Measurements from ENCODE around the gene LNPK. TPM values are rescaled to one million over a fixed set of nuclear protein-coding genes. Genes with fewer than 3 reads are reported as not detected.
A peak's percentile ranks its signal among the peaks of the same experiment; 100 is the strongest.

LNPK gene
- total RNA-seq = 10 to 100 TPM; 35.7 to 42.1 TPM

GRCh38 chr2:176001916-176002687 is at the start of gene LNPK:
Gene LNPK, minus strand, starts transcription at chr2:176002267. Its CDS starts 6,683 bp downstream, at chr2:175995584.
- H3K4me1 Mint-ChIP-seq = peaks cover 18% of the 10 kb centered on the region
- H3K4me3 Mint-ChIP-seq = peak within 1 kb of the TSS; percentile 87
- peak within 1 kb of the TSS; percentile 80 for H3K27ac Mint-ChIP-seq
- no peaks in the 10 kb centered on the region for H3K27me3 Mint-ChIP-seq
- no peaks in the 10 kb centered on the region for H3K9me3 Mint-ChIP-seq
- no peaks in the 10 kb centered on the region for H3K36me3 Mint-ChIP-seq
- DNase-seq = peak; percentile 93

GRCh38 chr2:176039375-176039774 is 37.3 kb upstream of the LNPK start:
- Mint-ChIP-seq H3K36me3 (peaks cover 2% of the 10 kb centered on the region), H3K4me1 (no peaks in the 10 kb centered on the region), H3K9me3 (peaks cover 3% of the 10 kb centered on the region), H3K27ac (no peak overlapping the region), H3K4me3 (no peak overlapping the region), H3K27me3 (peaks cover 34% of the 10 kb centered on the region)
- DNase-seq = no peak

GRCh38 chr2:176038694-176039093 is 36.6 kb upstream of the LNPK start:
- H3K27ac Mint-ChIP-seq = no peak overlapping the region

GRCh38 chr2:176035013-176035691 is 33.1 kb upstream of the LNPK start:
- no peaks in the 10 kb centered on the region for H3K36me3 Mint-ChIP-seq
- no peak for DNase-seq
- H3K27me3 Mint-ChIP-seq = peaks cover 26% of the 10 kb centered on the region
- no peak overlapping the region for H3K27ac Mint-ChIP-seq
- H3K4me3 Mint-ChIP-seq = no peak overlapping the region
- no peaks in the 10 kb centered on the region for H3K4me1 Mint-ChIP-seq
- no peaks in the 10 kb centered on the region for H3K9me3 Mint-ChIP-seq

More at GRCh38 chr2:176038694-176039093, 36.6 kb upstream of the LNPK start:
- H3K4me1 Mint-ChIP-seq = no peaks in the 10 kb centered on the region
- no peak for DNase-seq
- peaks cover 34% of the 10 kb centered on the region for H3K27me3 Mint-ChIP-seq
- H3K9me3 Mint-ChIP-seq = peaks cover 2% of the 10 kb centered on the region
- H3K36me3 Mint-ChIP-seq = peaks cover 2% of the 10 kb centered on the region
- H3K4me3 Mint-ChIP-seq = no peak overlapping the region

GRCh38 chr2:176027806-176028205 is 25.7 kb upstream of the LNPK start:
- Mint-ChIP-seq H3K36me3 (no peaks in the 10 kb centered on the region), H3K4me3 (no peak overlapping the region), H3K27me3 (peaks cover 52% of the 10 kb centered on the region), H3K27ac (no peak overlapping the region), H3K9me3 (no peaks in the 10 kb centered on the region), H3K4me1 (no peaks in the 10 kb centered on the region)
- no peak for DNase-seq

- no peaks in the 10 kb centered on the region for H3K9me3 Mint-ChIP-seq
- H3K4me3 Mint-ChIP-seq = no peak overlapping the region
- no peak for DNase-seq
- H3K36me3 Mint-ChIP-seq = no peaks in the 10 kb centered on the region
- peaks cover 57% of the 10 kb centered on the region for H3K27me3 Mint-ChIP-seq
- H3K27ac Mint-ChIP-seq = no peak overlapping the region
- no peaks in the 10 kb centered on the region for H3K4me1 Mint-ChIP-seq
Observed at GRCh38 chr2:176025932-176026331, 23.9 kb upstream of the LNPK start.

GRCh38 chr2:176024083-176024482 is 22.0 kb upstream of the LNPK start:
- no peak overlapping the region for H3K4me3 Mint-ChIP-seq
- no peaks in the 10 kb centered on the region for H3K36me3 Mint-ChIP-seq
- peaks cover 53% of the 10 kb centered on the region for H3K27me3 Mint-ChIP-seq
- no peak overlapping the region for H3K27ac Mint-ChIP-seq
- no peaks in the 10 kb centered on the region for H3K9me3 Mint-ChIP-seq
- no peak for DNase-seq
- no peaks in the 10 kb centered on the region for H3K4me1 Mint-ChIP-seq

GRCh38 chr2:176022048-176022447 is 20.0 kb upstream of the LNPK start:
- Mint-ChIP-seq H3K36me3 (no peaks in the 10 kb centered on the region), H3K9me3 (no peaks in the 10 kb centered on the region), H3K27ac (no peak overlapping the region), H3K4me3 (no peak overlapping the region), H3K4me1 (no peaks in the 10 kb centered on the region), H3K27me3 (peaks cover 38% of the 10 kb centered on the region)
- DNase-seq = no peak

GRCh38 chr2:176020400-176020799 is 18.3 kb upstream of the LNPK start:
- Mint-ChIP-seq H3K27me3 (peaks cover 40% of the 10 kb centered on the region), H3K36me3 (no peaks in the 10 kb centered on the region), H3K4me1 (no peaks in the 10 kb centered on the region), H3K4me3 (no peak overlapping the region), H3K27ac (no peak overlapping the region), H3K9me3 (no peaks in the 10 kb centered on the region)
- DNase-seq = no peak

- no peak overlapping the region for H3K4me3 Mint-ChIP-seq
Observed at GRCh38 chr2:176018708-176019107, 16.6 kb upstream of the LNPK start.

GRCh38 chr2:176009445-176009844 is 7.4 kb upstream of the LNPK start:
- Mint-ChIP-seq H3K4me3 (no peak overlapping the region), H3K27me3 (peaks cover 8% of the 10 kb centered on the region), H3K9me3 (no peaks in the 10 kb centered on the region), H3K4me1 (no peaks in the 10 kb centered on the region), H3K27ac (no peak overlapping the region), H3K36me3 (no peaks in the 10 kb centered on the region)
- DNase-seq = no peak

More at GRCh38 chr2:176018708-176019107, 16.6 kb upstream of the LNPK start:
- no peaks in the 10 kb centered on the region for H3K9me3 Mint-ChIP-seq
- H3K27ac Mint-ChIP-seq = no peak overlapping the region
- H3K36me3 Mint-ChIP-seq = no peaks in the 10 kb centered on the region
- no peak for DNase-seq
- H3K27me3 Mint-ChIP-seq = peaks cover 32% of the 10 kb centered on the region
- no peaks in the 10 kb centered on the region for H3K4me1 Mint-ChIP-seq

GRCh38 chr2:176004934-176005333 is 2.9 kb upstream of the LNPK start:
- Mint-ChIP-seq H3K27me3 (no peaks in the 10 kb centered on the region), H3K4me1 (peaks cover 10% of the 10 kb centered on the region), H3K4me3 (no peak overlapping the region), H3K27ac (no peak overlapping the region), H3K36me3 (no peaks in the 10 kb centered on the region), H3K9me3 (no peaks in the 10 kb centered on the region)
- DNase-seq = no peak

- DNase-seq = no peak
Observed at GRCh38 chr2:176003958-176004357, 1.9 kb upstream of the LNPK start.

GRCh38 chr2:176002688-176003210 is 682 bp upstream of the LNPK start:
- Mint-ChIP-seq H3K9me3 (no peaks in the 10 kb centered on the region), H3K27ac (peak overlapping the region; percentile 80), H3K4me3 (peak overlapping the region; percentile 87), H3K4me1 (peaks cover 18% of the 10 kb centered on the region), H3K27me3 (no peaks in the 10 kb centered on the region), H3K36me3 (no peaks in the 10 kb centered on the region)
- DNase-seq = no peak

More at GRCh38 chr2:176003958-176004357, 1.9 kb upstream of the LNPK start:
- peaks cover 18% of the 10 kb centered on the region for H3K4me1 Mint-ChIP-seq
- H3K4me3 Mint-ChIP-seq = no peak overlapping the region
- H3K9me3 Mint-ChIP-seq = no peaks in the 10 kb centered on the region
- H3K36me3 Mint-ChIP-seq = no peaks in the 10 kb centered on the region
- no peaks in the 10 kb centered on the region for H3K27me3 Mint-ChIP-seq
- no peak overlapping the region for H3K27ac Mint-ChIP-seq

GRCh38 chr2:176001281-176001915 is 669 bp downstream of the LNPK start:
- Mint-ChIP-seq H3K27me3 (no peaks in the 10 kb centered on the region), H3K4me1 (peaks cover 21% of the 10 kb centered on the region), H3K9me3 (no peaks in the 10 kb centered on the region), H3K27ac (peak overlapping the region; percentile 80), H3K36me3 (no peaks in the 10 kb centered on the region), H3K4me3 (peak overlapping the region; percentile 87)
- peak; percentile 59 for DNase-seq

All from activated naive CD8-positive, alpha-beta T cell treated with anti-CD3 and anti-CD28 coated beads for 36 hours (primary cell).